ENCODE results near the gene RAD18. TPM values are rescaled to one million over a fixed set of nuclear protein-coding genes. Genes with fewer than 3 reads are reported as not detected.
A peak's percentile ranks its signal among the peaks of the same experiment; 100 is the strongest.

Gene RAD18
- 10 to 100 TPM; 10.7 to 12.1 (median 11.4) TPM for polyA plus RNA-seq (ENCODE audit: insufficient read length in 4 of 4)

DNA sequence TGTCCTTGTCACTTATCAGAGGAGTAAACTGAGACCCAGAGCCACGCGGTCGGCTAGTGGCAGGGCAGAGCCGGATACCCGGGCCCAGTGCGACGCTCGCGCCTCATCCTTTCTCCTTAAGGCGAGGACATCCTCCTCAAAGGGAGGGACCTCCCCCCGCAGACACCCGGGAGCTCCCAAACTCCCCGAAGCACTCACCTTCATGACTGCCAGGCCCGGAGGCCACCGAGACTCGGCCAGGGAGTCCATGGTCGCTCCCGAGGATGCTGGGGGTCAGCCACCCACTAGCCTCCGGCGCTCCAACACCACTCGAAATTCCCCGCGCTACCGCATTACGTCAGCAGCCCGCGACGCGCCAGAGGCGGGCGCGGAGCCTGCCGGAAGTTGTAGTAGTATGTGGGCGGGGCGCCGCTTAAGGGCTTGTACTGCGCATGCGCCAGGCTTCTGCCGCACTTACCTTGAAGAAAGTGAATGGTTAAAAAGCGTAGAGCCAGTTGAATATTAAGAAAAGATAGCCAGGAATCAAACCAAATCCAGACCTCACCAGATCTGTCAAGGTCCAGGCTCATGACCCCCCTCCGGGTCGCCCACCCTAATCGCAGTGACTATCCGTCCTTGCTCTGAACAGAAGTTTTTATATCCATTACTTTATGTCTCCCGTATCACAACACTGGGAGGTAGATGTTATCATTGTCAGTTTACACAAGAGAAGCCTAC, at the start of gene RAD18:
RAD18 (minus strand) TSS at position 336 of the 717 bp plus-strand sequence; CDS start at position 249, 87 bp downstream.
- peak; percentile 73 to 88 (median 82) for DNase-seq (ENCODE audit: low read depth in 4 of 4, low spot score in 2 of 4)

DNA sequence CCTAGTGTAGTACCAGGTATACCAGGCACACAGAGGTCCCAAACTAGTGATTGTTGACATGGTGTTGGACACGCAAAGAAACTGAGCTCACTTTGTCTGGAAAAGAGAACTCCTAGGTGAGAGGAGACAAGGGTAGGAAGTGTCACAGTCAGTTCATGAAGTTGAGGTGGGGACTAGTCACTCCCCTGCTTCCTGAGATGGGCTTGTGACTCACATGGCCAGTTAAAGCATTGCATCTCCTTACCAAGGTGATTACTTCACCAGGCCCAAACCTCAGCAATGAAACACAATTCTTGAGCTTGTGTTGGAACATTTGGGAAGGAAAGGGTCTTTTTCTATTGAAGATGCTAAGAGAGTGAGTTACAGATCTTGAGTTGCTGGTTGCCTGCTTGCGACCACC, 49.2 kb upstream of the RAD18 start:
- no peak for DNase-seq (ENCODE audit: low read depth in 4 of 4, low spot score in 2 of 4)

GRCh38 chr3:9009976-9010545, 46.8 kb upstream of the RAD18 start:
- DNase-seq (ENCODE audit: low read depth in 4 of 4, low spot score in 2 of 4): no peak

DNA sequence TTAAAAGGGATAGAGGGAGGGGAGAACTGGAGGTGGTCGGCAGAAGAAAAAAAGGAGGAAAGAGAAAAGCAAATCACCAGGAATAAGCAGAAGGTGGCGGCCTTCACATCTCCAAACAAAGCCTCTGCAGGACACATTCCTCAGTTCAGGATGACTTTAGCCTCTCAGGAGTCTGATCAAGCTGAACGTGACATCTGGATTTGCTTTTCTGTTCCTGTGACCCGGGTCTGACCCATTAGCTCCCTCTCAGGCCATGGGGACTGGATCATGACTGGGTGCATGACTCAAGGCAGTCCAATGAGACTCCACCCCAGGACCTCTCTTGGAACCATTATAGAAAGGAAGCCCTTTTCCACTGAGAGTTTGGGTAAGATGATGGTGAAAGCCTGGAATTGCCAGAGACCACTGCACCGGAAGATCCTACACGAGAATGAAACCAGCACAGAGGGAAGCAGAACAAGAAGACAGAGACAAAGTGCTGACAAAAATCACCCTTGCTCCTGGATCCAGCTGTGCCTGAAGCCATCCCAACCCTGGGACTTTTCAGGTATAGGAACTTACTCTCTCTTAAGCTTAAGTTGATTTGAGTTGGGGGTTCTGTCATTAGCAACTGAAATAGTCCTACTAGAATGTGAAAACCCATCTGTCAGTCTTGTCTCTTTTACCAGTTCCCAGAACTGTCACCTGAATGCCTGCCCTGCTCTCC, 45.4 kb upstream of the RAD18 start:
- DNase-seq (ENCODE audit: low read depth in 4 of 4, low spot score in 2 of 4): no peak

DNA sequence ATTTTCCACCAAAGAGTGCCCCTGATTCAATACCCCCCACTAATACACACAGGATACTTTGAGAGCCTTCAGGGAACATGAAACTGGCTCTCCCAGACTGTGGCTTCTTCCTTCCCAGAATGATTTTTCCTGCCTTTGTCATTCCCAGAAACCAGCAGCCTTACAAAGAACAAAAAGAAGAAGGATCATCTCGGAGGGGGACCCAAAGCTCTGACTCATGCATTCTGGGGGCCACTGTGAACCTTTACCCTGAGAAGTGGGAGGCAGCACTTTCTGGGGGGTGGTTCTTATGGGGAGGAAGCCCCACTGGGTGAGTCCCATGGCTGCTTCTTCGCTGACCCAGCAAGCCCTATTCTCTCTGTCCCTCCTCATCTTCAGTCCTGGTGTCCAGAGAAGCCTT, 44.7 kb upstream of the RAD18 start:
- DNase-seq (ENCODE audit: low read depth in 4 of 4, low spot score in 2 of 4): no peak

DNA sequence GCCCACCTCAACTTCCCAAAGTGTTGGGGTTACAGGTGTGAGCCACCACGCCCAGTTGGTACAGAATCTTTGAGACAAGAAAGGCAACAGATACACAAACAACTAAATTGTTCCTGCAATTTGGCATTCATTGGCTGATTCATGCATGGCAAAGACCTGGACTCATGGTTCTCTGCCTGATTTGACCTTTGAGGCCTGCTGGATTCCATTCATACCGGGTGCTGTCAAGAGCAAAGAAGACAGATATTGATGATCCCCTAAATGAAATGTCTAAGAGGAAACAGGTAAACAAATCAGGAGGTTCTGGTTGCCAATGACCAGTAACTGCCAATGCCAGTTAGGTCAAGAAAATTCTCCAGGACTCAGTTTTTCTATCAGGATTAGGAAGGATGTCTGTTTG, 43.9 kb upstream of the RAD18 start:
- DNase-seq (ENCODE audit: low read depth in 4 of 4, low spot score in 2 of 4): no peak

GRCh38 chr3:9000041-9000440, 36.8 kb upstream of the RAD18 start:
- DNase-seq (ENCODE audit: low read depth in 4 of 4, low spot score in 2 of 4): no peak

- DNase-seq (ENCODE audit: low read depth in 4 of 4, low spot score in 2 of 4): no peak
Observed at GRCh38 chr3:8997151-8997550, 33.9 kb upstream of the RAD18 start.

GRCh38 chr3:8996681-8997121, 33.4 kb upstream of the RAD18 start:
- DNase-seq (ENCODE audit: low read depth in 4 of 4, low spot score in 2 of 4): peak in 1 of 4 donors; percentile 44

DNA sequence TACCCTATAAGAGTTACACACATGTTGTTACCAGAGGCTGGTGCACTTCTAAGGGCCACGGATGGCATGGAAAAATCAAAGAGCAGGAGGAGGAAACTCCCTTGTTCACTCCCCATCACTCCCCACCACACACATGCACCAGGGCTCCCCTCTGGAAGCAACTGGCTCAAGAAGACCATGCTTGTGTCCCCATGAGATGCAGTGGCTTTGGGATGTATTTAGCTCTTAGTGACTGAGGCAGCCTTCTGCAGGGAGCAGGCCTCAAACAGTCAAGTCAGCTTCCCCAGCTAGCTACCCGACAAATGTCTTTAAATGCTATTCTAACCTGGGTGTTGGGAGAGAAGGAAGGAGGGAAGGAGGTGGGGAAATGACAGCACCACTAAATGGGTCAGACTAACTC, 32.9 kb upstream of the RAD18 start:
- DNase-seq (ENCODE audit: low read depth in 4 of 4, low spot score in 2 of 4): no peak

GRCh38 chr3:8994226-8994625, 31.0 kb upstream of the RAD18 start:
- no peak for DNase-seq (ENCODE audit: low read depth in 4 of 4, low spot score in 2 of 4)

- no peak for DNase-seq (ENCODE audit: low read depth in 4 of 4, low spot score in 2 of 4)
Observed at GRCh38 chr3:8993331-8993730, 30.1 kb upstream of the RAD18 start.

- DNase-seq (ENCODE audit: low read depth in 4 of 4, low spot score in 2 of 4): no peak
Observed at GRCh38 chr3:8992854-8993253, 29.6 kb upstream of the RAD18 start.

DNA sequence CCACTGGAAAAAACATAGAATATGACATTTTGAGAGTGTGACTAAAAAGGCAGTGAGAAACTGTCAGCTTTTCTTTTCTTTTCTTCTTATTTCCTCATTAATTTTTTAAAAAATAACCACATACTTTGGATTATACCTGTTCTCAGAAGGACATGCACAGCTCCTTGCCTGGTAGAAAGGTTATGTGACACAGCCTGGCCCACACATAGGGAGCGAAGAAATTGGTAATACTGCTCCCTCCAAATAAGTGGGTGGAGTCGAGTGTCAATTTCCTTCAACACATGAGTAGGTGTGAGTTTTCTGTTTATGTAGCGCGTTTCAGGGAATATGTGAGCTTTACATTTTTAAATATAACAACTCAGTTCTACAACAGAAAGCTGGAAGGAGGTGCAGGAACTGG, 28.9 kb upstream of the RAD18 start:
- DNase-seq (ENCODE audit: low read depth in 4 of 4, low spot score in 2 of 4): no peak

GRCh38 chr3:8990266-8991215, 27.3 kb upstream of the RAD18 start:
- DNase-seq (ENCODE audit: low read depth in 4 of 4, low spot score in 2 of 4): no peak

- DNase-seq (ENCODE audit: low read depth in 4 of 4, low spot score in 2 of 4): no peak
Observed at GRCh38 chr3:8988791-8989558, 25.7 kb upstream of the RAD18 start.

DNA sequence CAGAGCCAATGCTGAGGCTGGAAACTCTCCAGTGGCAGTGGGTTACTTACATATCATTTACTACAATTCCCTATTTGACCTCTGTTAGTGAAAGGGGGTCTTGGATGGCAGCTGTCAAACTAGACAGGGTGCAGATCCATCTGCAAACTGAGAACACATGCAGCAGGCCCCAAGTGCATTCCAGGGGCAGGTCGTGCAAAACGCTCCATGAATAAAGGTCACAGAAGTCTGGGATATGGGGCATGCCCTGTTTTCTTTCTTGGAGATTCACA, 25.0 kb upstream of the RAD18 start:
- DNase-seq (ENCODE audit: low read depth in 4 of 4, low spot score in 2 of 4): no peak

- DNase-seq (ENCODE audit: low read depth in 4 of 4, low spot score in 2 of 4): peak in 1 of 4 donors; percentile 56
Observed at GRCh38 chr3:8987645-8988383, 24.5 kb upstream of the RAD18 start.

GRCh38 chr3:8987226-8987625, 24.0 kb upstream of the RAD18 start:
- DNase-seq (ENCODE audit: low read depth in 4 of 4, low spot score in 2 of 4): no peak

All from left renal cortex interstitium (tissue), 4 donors.